Spleen (tissue), 11 donors: ENCODE data around the gene ZBED5. TPM values are rescaled to one million over a fixed set of nuclear protein-coding genes. Genes with fewer than 3 reads are reported as not detected.
"Not testable (repeated sequence)": the region's sequence is repeated elsewhere in the genome, so short reads cannot be mapped to it uniquely, and the experiment has no call there.

ENCODE experiments used
- DNase-seq: peaks from one replicate; pipeline ENCODE4 v3.0.0-alpha.2; 2020
- H3K27ac ChIP-seq, 8 donors: fragments of 200-600 bp; sonication (generic) in 7 of 8; 1 replicate in 4 of 8; 2 replicates in 4 of 8; pipeline versions ENCODE4 v1.5.0 to v1.8.0; 2016 to 2021; ENCODE audit warnings: inconsistent platforms in 4 of 8, mild to moderate bottlenecking in 4 of 8, moderate library complexity in 1 of 8
- H3K27me3 ChIP-seq, 7 donors: fragments of 200-600 bp; sonication (generic) in 6 of 7; replicated peaks in 1 of 7; 1 replicate in 4 of 7; 2 replicates in 3 of 7; pipeline versions ENCODE4 v1.5.0 to v1.8.0; 2016 to 2021; ENCODE audit warnings: inconsistent platforms in 3 of 7, mild to moderate bottlenecking in 1 of 7
- H3K36me3 ChIP-seq, 6 donors: fragments of 200-600 bp; sonication (generic) in 5 of 6; 1 replicate in 4 of 6; 2 replicates in 2 of 6; pipeline versions ENCODE4 v1.5.0 to v1.8.0; 2016 to 2021; ENCODE audit warnings: inconsistent platforms in 2 of 6
- H3K4me1 ChIP-seq, 6 donors: fragments of 200-600 bp; sonication (generic) in 5 of 6; 1 replicate in 3 of 6; 2 replicates in 3 of 6; pipeline versions ENCODE4 v1.5.0 to v1.8.0; 2016 to 2021; ENCODE audit warnings: inconsistent platforms in 3 of 6
- H3K4me3 ChIP-seq, 8 donors: fragments of 200-600 bp; sonication (generic) in 7 of 8; 1 replicate in 4 of 8; 2 replicates in 4 of 8; pipeline versions ENCODE4 v1.5.0 to v1.8.0; 2016 to 2021; ENCODE audit warnings: inconsistent platforms in 4 of 8, mild to moderate bottlenecking in 4 of 8, moderate library complexity in 2 of 8
- H3K9me3 ChIP-seq, 8 donors: fragments of 200-600 bp; sonication (generic) in 7 of 8; 1 replicate in 4 of 8; 2 replicates in 4 of 8; pipeline versions ENCODE4 v1.5.0 to v1.8.0; 2016 to 2021; ENCODE audit warnings: inconsistent platforms in 4 of 8
- POLR2A ChIP-seq, 3 donors: fragments of 450-650 bp; IDR thresholded peaks; one replicate each; pipeline ENCODE4 v1.5.1; 2017; ENCODE audit warnings: antibody characterized with exemption in 3 of 3, mild to moderate bottlenecking in 1 of 3
- POLR2AphosphoS5 ChIP-seq, 3 donors: sonication (generic); formaldehyde crosslinking; IDR thresholded peaks; one replicate each; pipeline ENCODE4 v1.5.1; 2017; ENCODE audit warnings: antibody characterized with exemption in 3 of 3
- WGBS, 5 donors: extraction: QIAGEN DNeasy Blood & Tissue Kit in 3 of 5; methylation state at CpG; one replicate each; pipeline versions ENCODE4 v1.1.5 to v1.1.7; 2013 to 2018; 5-methylcytosine and 5-hydroxymethylcytosine counted together
- intact Hi-C: fragments of 100-400 bp; cut with DNase I; formaldehyde crosslinking; loops from one replicate; pipeline ENCODE4 v1.15.0; 2023; ENCODE audit warnings: low total_unique reads
- polyA plus RNA-seq, 3 donors: library from polyadenylated mRNA; stranded (reverse); fragments of 200-250 nt; gene quantifications; one replicate each; pipeline ENCODE4 v1.2.1, GENCODE V29; 2013
- total RNA-seq, 7 donors: library from RNA; depleted of rRNA in 3 of 7; stranded (reverse); fragments of >200 nt in 3 of 7; fragmentation: NEBNext Ultra II Directional in 4 of 7; extraction: Animal tissue kit (Norgen Biotek cat#: 25700) in 4 of 7; gene quantifications; one replicate each; pipeline versions ENCODE4 v1.1.0 to v1.2.1, GENCODE V29; 2016 to 2021
- TF ChIP-seq, protein P1 (sequence below), 11 experiments: fragments of 200-600 bp in 7 of 11; fragments of 450-650 bp in 4 of 11; sonication (generic) in 4 of 11; IDR thresholded peaks in 8 of 11; conservative IDR thresholded peaks in 3 of 11; 1 replicate in 7 of 11; 2 replicates in 4 of 11; pipeline versions ENCODE4 v1.4.0 to v1.8.0; 2016 to 2021; ENCODE audit warnings: antibody characterized with exemption in 11 of 11, inconsistent platforms in 4 of 11, mild to moderate bottlenecking in 1 of 11
- donor health status: healthy with polysubstance abuse.
- donor health status: DM: no; HTN: no; CAD: no; lungs with moderate emphysema.
- donor health status: DM: no; HTN: no; CAD: no.
- donor health status: Bipolar disorder and iron deficiency.
- donor health status: healthy.
- donor health status: DM: no; HTN: no; CAD: no.
- donor health status: DM: yes; HTN: yes; CAD: no.

ZBED5 gene
- total and polyA plus RNA-seq, 10 donors: 43.5 to 83.8 (median 63.6) TPM

DNA sequence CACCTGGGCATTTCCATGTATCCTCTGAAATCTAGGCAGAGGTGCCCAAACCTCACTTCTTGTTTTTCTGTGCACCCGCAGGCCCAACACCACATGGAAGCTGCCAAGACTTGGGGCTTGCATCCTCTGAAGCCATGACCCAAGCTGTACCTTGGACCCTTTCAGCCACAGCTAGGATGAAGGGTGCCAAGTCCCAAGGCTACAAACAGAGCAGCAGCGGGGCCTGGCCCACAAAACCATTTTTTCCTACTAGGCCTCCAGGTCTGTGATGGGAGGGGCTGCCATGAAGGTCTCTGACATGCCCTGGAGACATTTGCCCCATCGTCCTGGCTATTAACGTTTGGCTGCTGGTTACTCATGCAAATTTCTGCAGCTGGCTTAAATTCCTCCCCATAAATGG lies 28.7 kb downstream of the ZBED5 start:
- 82 to 93% (median 90%) methylated on average over 4 of the region's 4 CpGs for WGBS, 5 donors
- TF ChIP-seq POLR2AphosphoS5 (IDR thresholded peaks at IDR 0.05) (no peak), POLR2A (IDR thresholded peaks at IDR 0.05) (no peak)
- TF ChIP-seq, protein P1, sequence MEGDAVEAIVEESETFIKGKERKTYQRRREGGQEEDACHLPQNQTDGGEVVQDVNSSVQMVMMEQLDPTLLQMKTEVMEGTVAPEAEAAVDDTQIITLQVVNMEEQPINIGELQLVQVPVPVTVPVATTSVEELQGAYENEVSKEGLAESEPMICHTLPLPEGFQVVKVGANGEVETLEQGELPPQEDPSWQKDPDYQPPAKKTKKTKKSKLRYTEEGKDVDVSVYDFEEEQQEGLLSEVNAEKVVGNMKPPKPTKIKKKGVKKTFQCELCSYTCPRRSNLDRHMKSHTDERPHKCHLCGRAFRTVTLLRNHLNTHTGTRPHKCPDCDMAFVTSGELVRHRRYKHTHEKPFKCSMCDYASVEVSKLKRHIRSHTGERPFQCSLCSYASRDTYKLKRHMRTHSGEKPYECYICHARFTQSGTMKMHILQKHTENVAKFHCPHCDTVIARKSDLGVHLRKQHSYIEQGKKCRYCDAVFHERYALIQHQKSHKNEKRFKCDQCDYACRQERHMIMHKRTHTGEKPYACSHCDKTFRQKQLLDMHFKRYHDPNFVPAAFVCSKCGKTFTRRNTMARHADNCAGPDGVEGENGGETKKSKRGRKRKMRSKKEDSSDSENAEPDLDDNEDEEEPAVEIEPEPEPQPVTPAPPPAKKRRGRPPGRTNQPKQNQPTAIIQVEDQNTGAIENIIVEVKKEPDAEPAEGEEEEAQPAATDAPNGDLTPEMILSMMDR (IDR thresholded peaks at IDR 0.05 in 8 of 11, conservative IDR thresholded peaks at IDR 0.05 in 3 of 11): no peak
- Histone ChIP-seq H3K4me1 (peaks cover 0 to 13% (median 3%) of the 10 kb centered on the region in 6 donors), H3K27me3 (no peaks in the 10 kb centered on the region), H3K27ac (no peak overlapping the region), H3K9me3 (no peaks in the 10 kb centered on the region), H3K36me3 (no peaks in the 10 kb centered on the region), H3K4me3 (no peak overlapping the region)
- no peak for DNase-seq
- intact Hi-C loops: no loop called here

DNA sequence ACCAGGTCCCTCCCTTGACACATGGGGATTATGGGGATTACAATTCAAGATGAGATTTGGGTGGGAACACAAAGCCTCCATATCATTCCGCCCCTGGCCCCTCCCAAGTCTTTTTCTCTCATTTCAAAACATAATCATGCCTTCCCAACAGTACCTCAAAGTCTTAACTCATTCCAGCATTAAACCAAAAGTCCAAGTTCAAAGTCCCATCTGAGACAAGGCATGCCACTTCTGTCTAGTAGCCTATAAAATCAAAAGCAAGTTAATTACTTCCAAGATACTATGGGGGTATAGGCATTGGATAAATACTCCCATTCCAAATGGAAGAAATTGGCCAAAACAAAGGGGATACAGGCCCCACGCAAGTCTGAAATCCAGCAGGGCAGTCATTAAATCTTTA lies 29.5 kb downstream of the ZBED5 start:
- H3K36me3 ChIP-seq: no peaks in the 10 kb centered on the region
- intact Hi-C loops: no loop called here
- H3K9me3 ChIP-seq: no peaks in the 10 kb centered on the region
- WGBS, 5 donors: 81 to 98% (median 96%) methylated on average over 2 of the region's 2 CpGs
- peaks cover 0 to 21% (median 3%) of the 10 kb centered on the region in 6 donors for H3K4me1 ChIP-seq
- H3K27ac ChIP-seq: no peak overlapping the region
- no peak overlapping the region for H3K4me3 ChIP-seq
- no peaks in the 10 kb centered on the region for H3K27me3 ChIP-seq
- TF ChIP-seq, protein P1 (IDR thresholded peaks at IDR 0.05 in 8 of 11, conservative IDR thresholded peaks at IDR 0.05 in 3 of 11): no peak
- TF ChIP-seq POLR2AphosphoS5 (IDR thresholded peaks at IDR 0.05) (no peak), POLR2A (IDR thresholded peaks at IDR 0.05) (no peak)
- DNase-seq: no peak

DNA sequence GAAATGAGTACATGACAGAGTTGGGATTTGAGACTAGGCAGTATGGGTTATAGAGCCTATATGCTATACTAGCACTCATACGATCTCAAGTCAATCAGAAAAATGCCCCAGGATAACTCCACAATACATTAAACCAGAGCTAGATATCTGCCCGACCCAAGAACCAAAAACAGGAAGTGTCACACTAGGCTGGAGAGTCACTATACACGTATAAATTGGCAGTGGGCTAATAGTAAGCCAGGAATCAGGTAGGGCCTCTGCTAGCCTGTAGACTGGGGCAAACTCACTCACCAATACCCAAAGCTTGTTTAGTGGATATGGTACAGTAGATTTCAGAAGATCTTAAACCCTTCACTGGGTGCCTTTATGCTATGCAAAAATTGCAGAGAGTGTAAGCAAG lies 33.0 kb downstream of the ZBED5 start:
- 21 to 35% (median 32%) methylated on average over 3 of the region's 3 CpGs for WGBS, 5 donors
- TF ChIP-seq POLR2AphosphoS5 (IDR thresholded peaks at IDR 0.05): no peak

DNA sequence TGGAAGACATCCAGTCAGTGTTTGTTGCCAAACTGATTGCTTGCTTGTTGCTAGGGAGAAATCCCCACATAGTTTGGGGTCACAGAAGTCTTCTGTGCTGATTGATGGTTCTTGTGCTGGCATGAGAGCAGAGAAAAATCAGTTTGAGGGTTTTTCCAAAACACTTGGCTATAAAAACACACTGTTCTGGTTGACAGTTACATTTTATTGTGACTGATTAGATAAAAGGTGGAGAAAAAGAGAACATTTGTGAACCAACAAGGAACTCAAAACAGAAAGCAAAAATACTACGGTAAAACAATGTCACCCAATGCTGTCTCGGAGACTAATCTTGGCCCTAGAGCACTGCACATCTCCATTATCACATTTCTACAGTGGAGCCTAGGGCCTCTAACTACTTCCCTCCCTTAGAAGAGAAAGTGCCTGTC lies 34.7 kb downstream of the ZBED5 start:
- Histone ChIP-seq H3K27me3 (no peaks in the 10 kb centered on the region), H3K4me3 (no peak overlapping the region), H3K9me3 (no peaks in the 10 kb centered on the region), H3K4me1 (peaks cover 0 to 26% (median 5%) of the 10 kb centered on the region in 6 donors), H3K36me3 (no peaks in the 10 kb centered on the region), H3K27ac (peak overlapping the region in 6 of 8 donors; percentile 19 to 61 (median 40))
- 34 to 56% (median 44%) methylated on average over 2 of the region's 2 CpGs for WGBS, 5 donors
- DNase-seq: no peak
- intact Hi-C loops: no loop called here
- TF ChIP-seq, protein P1 (IDR thresholded peaks at IDR 0.05 in 8 of 11, conservative IDR thresholded peaks at IDR 0.05 in 3 of 11): no peak
- TF ChIP-seq POLR2A (IDR thresholded peaks at IDR 0.05): no peak
- no peak for TF ChIP-seq POLR2AphosphoS5 (IDR thresholded peaks at IDR 0.05)

More for the DNA sequence above, 33.0 kb downstream of the ZBED5 start:
- no peak for DNase-seq
- intact Hi-C loops: no loop called here
- Histone ChIP-seq H3K4me3 (no peak overlapping the region), H3K9me3 (no peaks in the 10 kb centered on the region), H3K4me1 (peaks cover 0 to 26% (median 5%) of the 10 kb centered on the region in 6 donors), H3K36me3 (no peaks in the 10 kb centered on the region), H3K27me3 (no peaks in the 10 kb centered on the region), H3K27ac (peak overlapping the region in 1 of 8 donors; percentile 7)

DNA sequence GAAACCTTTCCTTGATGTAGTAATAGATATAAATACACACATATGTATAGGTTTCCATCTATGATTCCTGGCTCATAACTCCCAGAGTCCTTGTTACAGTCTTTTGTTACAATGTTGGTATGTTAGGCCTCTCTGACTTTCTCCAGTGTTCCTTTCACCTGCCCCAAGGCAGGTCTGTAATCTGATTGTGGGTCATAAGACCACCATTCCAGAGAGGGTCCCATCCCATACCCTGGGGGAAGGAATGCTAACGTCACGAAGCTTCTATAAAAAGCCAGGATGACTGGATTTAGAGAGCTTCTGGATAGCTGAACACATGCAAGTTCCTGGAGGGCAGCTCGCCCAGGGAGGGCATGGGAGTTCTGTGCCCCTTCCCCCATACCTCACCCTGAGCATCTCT lies 35.4 kb downstream of the ZBED5 start:
- peak overlapping the region in 1 of 8 donors; percentile 40 for H3K27ac ChIP-seq
- H3K4me3 ChIP-seq, intact Hi-C loops, H3K27me3 ChIP-seq, H3K9me3 ChIP-seq, DNase-seq, H3K36me3 ChIP-seq: not testable (repeated sequence)
- H3K4me1 ChIP-seq: peaks cover 0 to 26% (median 5%) of the 10 kb centered on the region in 6 donors
- WGBS, 5 donors: 86 to 96% (median 89%) methylated on average over 3 of the region's 3 CpGs
